GM12878 (cell line): ENCODE results near the gene IDH3A. TPM values are rescaled to one million over a fixed set of nuclear protein-coding genes. Genes with fewer than 3 reads are reported as not detected.

Source experiments
- ATAC-seq: fragments of 200-7000 bp; cut with Tn5 transposase; 3 replicates; pipeline ENCODE4 v1.9.1; 2020; ENCODE audit warnings: mild to moderate bottlenecking, moderate library complexity
- BruUV-seq: library from RNA; stranded (reverse); fragments of 400-500 nt; replicated peaks from 2 replicates; lab custom pipeline; 2021; lab: Mats Ljungman, UMichigan
- CTCF ChIA-PET: fragments of 300-600 bp; sonication (Branson Sonifier 250); formaldehyde crosslinking; extraction: SDS; loops from one replicate; lab custom pipeline; 2021; ENCODE audit warnings: inconsistent platforms; lab: Yijun Ruan, JAX
- POLR2A ChIA-PET: fragments of 350-600 bp; formaldehyde crosslinking; extraction: SDS; loops from one replicate; lab custom pipeline; 2021; ENCODE audit warnings: inconsistent platforms; lab: Charles Lee
- RAD21 ChIA-PET: fragments of 300-600 bp; sonication (Branson Sonifier 250); formaldehyde crosslinking; loops from one replicate; lab custom pipeline; 2023; ENCODE audit warnings: antibody characterized with exemption; ENCODE audit not compliant: unreplicated experiment; lab: Charles Lee
- SMC1A ChIA-PET: fragments of 300-600 bp; sonication (Branson Sonifier 250); formaldehyde crosslinking; loops from one replicate; lab custom pipeline; 2023; ENCODE audit not compliant: unreplicated experiment, uncharacterized antibody; lab: Charles Lee
- DNase-seq: peaks from one replicate; pipeline ENCODE4 v3.0.0-alpha.2; 2011; ENCODE audit warnings: low read depth, low spot score
- FAIRE-seq: peaks from 3 replicates; lab custom pipeline; 2011; peaks lifted over from hg19 to GRCh38; lab: Jason Lieb, UNC
- H2AFZ ChIP-seq: 2 replicates; pipeline ENCODE4 v1.6.0; 2011; ENCODE audit warnings: low read depth, low read length, control low read depth; ENCODE audit not compliant: control insufficient read depth
- H3K27ac ChIP-seq: 2 replicates; pipeline ENCODE4 v1.5.1; 2011; ENCODE audit warnings: control low read depth; ENCODE audit not compliant: control insufficient read depth, insufficient read depth
- H3K27me3 ChIP-seq, 2 experiments: replicated peaks in 1 of 2; 2 replicates each; pipeline versions ENCODE4 v1.6.0 to v1.6.1; 2011; ENCODE audit warnings: low read length in 1 of 2; ENCODE audit not compliant: control insufficient read depth in 2 of 2, insufficient read depth in 2 of 2
- H3K36me3 ChIP-seq, 2 experiments: 2 replicates each; pipeline ENCODE4 v1.5.1; 2011; ENCODE audit warnings: low read length in 1 of 2; ENCODE audit not compliant: control insufficient read depth in 2 of 2, insufficient read depth in 2 of 2
- H3K4me1 ChIP-seq: 2 replicates; pipeline ENCODE4 v1.6.1; 2011; ENCODE audit warnings: mild to moderate bottlenecking, low read length, moderate library complexity, mixed read lengths; ENCODE audit not compliant: control insufficient read depth, insufficient read depth
- H3K4me2 ChIP-seq: 2 replicates; pipeline ENCODE4 v1.6.0; 2011; ENCODE audit warnings: control low read depth; ENCODE audit not compliant: control insufficient read depth, insufficient read depth
- H3K4me3 ChIP-seq: fragments of 200-600 bp; sonication (generic); 2 replicates; pipeline ENCODE4 v1.5.1; 2016
- H3K79me2 ChIP-seq: 2 replicates; pipeline ENCODE4 v1.6.0; 2011; ENCODE audit warnings: low read length; ENCODE audit not compliant: control insufficient read depth, insufficient read depth
- H3K9ac ChIP-seq: 2 replicates; pipeline ENCODE4 v1.8.0; 2011; ENCODE audit warnings: low read length, control low read depth, mixed read lengths; ENCODE audit not compliant: control insufficient read depth, insufficient read depth
- H3K9me3 ChIP-seq: replicated peaks from 3 replicates; pipeline ENCODE4 v1.5.1; 2011; ENCODE audit warnings: mild to moderate bottlenecking, low read length; ENCODE audit not compliant: control insufficient read depth, insufficient read depth
- H4K20me1 ChIP-seq: 2 replicates; pipeline ENCODE4 v1.6.0; 2011; ENCODE audit not compliant: control insufficient read depth, insufficient read depth
- MYC ChIP-seq: IDR thresholded peaks from 2 replicates; pipeline ENCODE4 v1.6.1; 2011; ENCODE audit warnings: mild to moderate bottlenecking, low read length, moderate library complexity, inconsistent platforms; ENCODE audit not compliant: insufficient read depth, insufficient replicate concordance, insufficient read length, severe bottlenecking
- PRDM15 ChIP-seq: fragments of 450-650 bp; formaldehyde crosslinking; IDR thresholded peaks from 2 replicates; pipeline ENCODE4 v1.4.0; 2020; ENCODE audit warnings: mild to moderate bottlenecking, moderate library complexity
- WGBS: methylation state at CpG from one replicate; pipeline ENCODE4 v1.1.6; 2016; ENCODE audit warnings: low lambda C conversion rate; ENCODE audit not compliant: insufficient replicate concordance, insufficient coverage; ENCODE audit errors: missing lambda C conversion rate; 5-methylcytosine and 5-hydroxymethylcytosine counted together
- in situ Hi-C: fragments of 300-500 bp; cut with MboI; formaldehyde crosslinking; loops from 9 replicates; pipeline ENCODE4 v1.14.3; 2018; ENCODE audit warnings: mixed read lengths
- intact Hi-C: fragments of 100-400 bp; cut with micrococcal nuclease; formaldehyde crosslinking; loops from one replicate; pipeline ENCODE4 v1.14.2; 2022; ENCODE audit not compliant: unreplicated experiment
- polyA plus RNA-seq, 11 experiments: library from polyadenylated mRNA; depleted of rRNA in 4 of 11; unstranded in 6 of 11; stranded (reverse) in 5 of 11; fragments of >200 nt; fragmentation: Nextera tagmentation in 4 of 11; fragmentation: Illumina TruSeq in 1 of 11; extraction: Ambion mirVana in 4 of 11; extraction: Trizol in 1 of 11; gene quantifications; 1 replicate in 1 of 11; 2 replicates in 10 of 11; pipeline versions ENCODE4 v1.2.1 to v1.2.3, GENCODE V29; 2011 to 2016; ENCODE audit warnings: inconsistent platforms in 2 of 11, missing spikeins in 2 of 11, low read depth in 1 of 11
- total RNA-seq, 4 experiments: library from RNA; depleted of rRNA in 3 of 4; stranded (reverse); fragments of >200 nt in 3 of 4; fragmentation: Illumina TruSeq in 1 of 4; extraction: Trizol in 1 of 4; gene quantifications; 2 replicates each; pipeline versions ENCODE4 v1.2.1 to v1.2.3, GENCODE V29; 2013 to 2021

The IDH3A gene
- total and polyA plus RNA-seq, 10 of the 15 experiments (the other 5 are each of a cell fraction or from before 2014, with no cell fraction given), result 83.9 to 254 (median 195) TPM

DNA sequence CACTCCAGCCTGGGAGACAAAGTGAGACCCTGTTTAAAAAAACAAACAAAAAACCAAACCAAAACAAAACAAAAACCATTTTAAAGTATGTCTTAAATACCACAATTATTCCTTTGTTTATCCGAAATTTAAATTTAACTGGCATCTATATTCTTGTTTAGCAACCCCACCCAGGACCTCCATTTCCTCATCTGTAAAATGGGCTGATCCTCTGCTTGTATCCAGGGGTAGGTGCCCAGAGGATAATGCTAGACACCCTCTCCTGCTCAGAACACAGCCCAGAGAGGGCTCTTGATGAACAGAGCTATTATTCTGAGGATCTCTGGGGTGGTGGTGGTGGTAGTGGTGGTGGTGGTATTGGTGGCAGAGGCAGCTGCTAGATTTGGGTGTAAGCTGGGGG, 47.0 kb upstream of the IDH3A start:
- no peak for TF ChIP-seq PRDM15
- TF ChIP-seq MYC, result no peak
- no peaks in the 10 kb centered on the region for H3K27me3 ChIP-seq
- ChIA-PET CTCF (interaction anchor here (0.9 to 14.0 kb wide), 6 partner anchors 8 to 143 kb away, joined by 3 to 327 read pairs (median 5); partner anchors contain the start of gene TBC1D2B), POLR2A (interaction anchor here (0.7 to 1.2 kb wide), 3 partner anchors 28 to 54 kb away, joined by 3 read pairs; no protein-coding TSS in a partner anchor), RAD21 (interaction anchor here (1.4 kb wide), 1 partner anchor 143 kb away, joined by 3 read pairs; no protein-coding TSS in a partner anchor), SMC1A (interaction anchor here (1.7 to 13.4 kb wide), 5 partner anchors 12 to 136 kb away, joined by 7 to 184 read pairs (median 9); partner anchors contain the start of gene TBC1D2B)
- intact Hi-C loops, result no loop called here
- DNase-seq (no peak), FAIRE-seq (no peak), ATAC-seq (no peak)
- H3K4me3 ChIP-seq, result no peak overlapping the region
- no peak overlapping the region for H2AFZ ChIP-seq
- H3K27ac ChIP-seq, result no peak overlapping the region
- H3K4me2 ChIP-seq, result no peak overlapping the region
- WGBS, result 5% methylated on average over 1 of the region's 1 CpG
- in situ Hi-C loops, result no loop called here
- peaks cover 29% of the 10 kb centered on the region for H3K4me1 ChIP-seq
- H3K9me3 ChIP-seq, result no peaks in the 10 kb centered on the region
- BruUV-seq, result no TSS peak
- H3K79me2 ChIP-seq, result no peaks in the 10 kb centered on the region
- no peak overlapping the region for H3K9ac ChIP-seq
- no peaks in the 10 kb centered on the region for H3K36me3 ChIP-seq
- no peaks in the 10 kb centered on the region for H4K20me1 ChIP-seq
